GM23338 (cell line): ENCODE measurements around the gene MRPL34. TPM values are rescaled to one million over a fixed set of nuclear protein-coding genes. Genes with fewer than 3 reads are reported as not detected.

ENCODE experiments used
- POLR2AphosphoS5 ChIP-seq: IDR thresholded peaks from 2 replicates; pipeline ENCODE4 v1.6.1; 2016; ENCODE audit warnings: antibody characterized with exemption, low read depth
- REST ChIP-seq: IDR thresholded peaks from one replicate; pipeline ENCODE4 v1.6.1; 2018; ENCODE audit warnings: antibody characterized with exemption; ENCODE audit not compliant: unreplicated experiment
- STAT1 ChIP-seq: IDR thresholded peaks from one replicate; pipeline ENCODE4 v1.6.1; 2016; ENCODE audit warnings: antibody characterized with exemption; ENCODE audit not compliant: unreplicated experiment
- polyA plus RNA-seq: library from polyadenylated mRNA; unstranded; fragments of >200 nt; fragmentation: Nextera tagmentation; extraction: Ambion mirVana; gene quantifications from 2 replicates; pipeline ENCODE4 v1.2.1, GENCODE V29; 2016
- total RNA-seq: library from RNA; depleted of rRNA; stranded (reverse); fragments of >200 nt; shearing (Covaris generic); gene quantifications from 2 replicates; pipeline ENCODE4 v1.2.3, GENCODE V29; 2014
- TF ChIP-seq, protein P1 (sequence below): fragments of 250-450 bp; sonication (Bioruptor Pico); IDR thresholded peaks from 2 replicates; pipeline ENCODE4 v1.5.0; 2020; ENCODE audit warnings: mild to moderate bottlenecking, moderate library complexity
- TF ChIP-seq, protein P2 (sequence below), 2 experiments: fragments of 200-600 bp in 1 of 2; sonication (generic) in 1 of 2; conservative IDR thresholded peaks; 2 replicates each; pipeline versions ENCODE4 v1.5.1 to v1.6.1; 2016 to 2017; ENCODE audit warnings: antibody characterized with exemption in 2 of 2, low read depth in 2 of 2, mild to moderate bottlenecking in 2 of 2, moderate library complexity in 1 of 2

MRPL34 gene
- total and polyA plus RNA-seq, 2 experiments from 2014 or later, result 59.9 to 266 TPM

DNA sequence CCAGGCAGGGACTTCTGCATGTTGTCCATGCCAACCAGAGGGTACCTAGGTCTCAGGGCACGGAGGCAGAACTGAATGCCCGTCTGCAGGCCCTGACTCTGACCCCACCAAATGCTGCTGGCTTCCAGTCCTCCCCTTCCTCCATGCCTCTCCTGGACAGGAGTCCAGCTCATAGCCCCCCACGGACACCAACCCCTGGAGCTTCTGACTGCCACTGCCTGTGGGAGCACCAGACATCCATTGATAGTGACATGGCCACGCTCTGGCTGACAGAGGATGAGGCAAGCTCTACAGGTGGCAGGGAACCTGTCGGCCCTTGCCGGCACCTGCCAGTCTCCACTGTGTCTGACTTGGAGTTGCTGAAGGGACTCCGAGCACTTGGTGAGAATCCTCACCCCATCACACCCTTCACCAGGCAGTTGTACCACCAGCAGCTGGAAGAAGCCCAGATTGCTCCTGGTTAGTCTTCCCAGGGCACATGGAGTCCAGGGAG is 22.1 kb upstream of the MRPL34 start (continued):
- TF ChIP-seq, protein P1, sequence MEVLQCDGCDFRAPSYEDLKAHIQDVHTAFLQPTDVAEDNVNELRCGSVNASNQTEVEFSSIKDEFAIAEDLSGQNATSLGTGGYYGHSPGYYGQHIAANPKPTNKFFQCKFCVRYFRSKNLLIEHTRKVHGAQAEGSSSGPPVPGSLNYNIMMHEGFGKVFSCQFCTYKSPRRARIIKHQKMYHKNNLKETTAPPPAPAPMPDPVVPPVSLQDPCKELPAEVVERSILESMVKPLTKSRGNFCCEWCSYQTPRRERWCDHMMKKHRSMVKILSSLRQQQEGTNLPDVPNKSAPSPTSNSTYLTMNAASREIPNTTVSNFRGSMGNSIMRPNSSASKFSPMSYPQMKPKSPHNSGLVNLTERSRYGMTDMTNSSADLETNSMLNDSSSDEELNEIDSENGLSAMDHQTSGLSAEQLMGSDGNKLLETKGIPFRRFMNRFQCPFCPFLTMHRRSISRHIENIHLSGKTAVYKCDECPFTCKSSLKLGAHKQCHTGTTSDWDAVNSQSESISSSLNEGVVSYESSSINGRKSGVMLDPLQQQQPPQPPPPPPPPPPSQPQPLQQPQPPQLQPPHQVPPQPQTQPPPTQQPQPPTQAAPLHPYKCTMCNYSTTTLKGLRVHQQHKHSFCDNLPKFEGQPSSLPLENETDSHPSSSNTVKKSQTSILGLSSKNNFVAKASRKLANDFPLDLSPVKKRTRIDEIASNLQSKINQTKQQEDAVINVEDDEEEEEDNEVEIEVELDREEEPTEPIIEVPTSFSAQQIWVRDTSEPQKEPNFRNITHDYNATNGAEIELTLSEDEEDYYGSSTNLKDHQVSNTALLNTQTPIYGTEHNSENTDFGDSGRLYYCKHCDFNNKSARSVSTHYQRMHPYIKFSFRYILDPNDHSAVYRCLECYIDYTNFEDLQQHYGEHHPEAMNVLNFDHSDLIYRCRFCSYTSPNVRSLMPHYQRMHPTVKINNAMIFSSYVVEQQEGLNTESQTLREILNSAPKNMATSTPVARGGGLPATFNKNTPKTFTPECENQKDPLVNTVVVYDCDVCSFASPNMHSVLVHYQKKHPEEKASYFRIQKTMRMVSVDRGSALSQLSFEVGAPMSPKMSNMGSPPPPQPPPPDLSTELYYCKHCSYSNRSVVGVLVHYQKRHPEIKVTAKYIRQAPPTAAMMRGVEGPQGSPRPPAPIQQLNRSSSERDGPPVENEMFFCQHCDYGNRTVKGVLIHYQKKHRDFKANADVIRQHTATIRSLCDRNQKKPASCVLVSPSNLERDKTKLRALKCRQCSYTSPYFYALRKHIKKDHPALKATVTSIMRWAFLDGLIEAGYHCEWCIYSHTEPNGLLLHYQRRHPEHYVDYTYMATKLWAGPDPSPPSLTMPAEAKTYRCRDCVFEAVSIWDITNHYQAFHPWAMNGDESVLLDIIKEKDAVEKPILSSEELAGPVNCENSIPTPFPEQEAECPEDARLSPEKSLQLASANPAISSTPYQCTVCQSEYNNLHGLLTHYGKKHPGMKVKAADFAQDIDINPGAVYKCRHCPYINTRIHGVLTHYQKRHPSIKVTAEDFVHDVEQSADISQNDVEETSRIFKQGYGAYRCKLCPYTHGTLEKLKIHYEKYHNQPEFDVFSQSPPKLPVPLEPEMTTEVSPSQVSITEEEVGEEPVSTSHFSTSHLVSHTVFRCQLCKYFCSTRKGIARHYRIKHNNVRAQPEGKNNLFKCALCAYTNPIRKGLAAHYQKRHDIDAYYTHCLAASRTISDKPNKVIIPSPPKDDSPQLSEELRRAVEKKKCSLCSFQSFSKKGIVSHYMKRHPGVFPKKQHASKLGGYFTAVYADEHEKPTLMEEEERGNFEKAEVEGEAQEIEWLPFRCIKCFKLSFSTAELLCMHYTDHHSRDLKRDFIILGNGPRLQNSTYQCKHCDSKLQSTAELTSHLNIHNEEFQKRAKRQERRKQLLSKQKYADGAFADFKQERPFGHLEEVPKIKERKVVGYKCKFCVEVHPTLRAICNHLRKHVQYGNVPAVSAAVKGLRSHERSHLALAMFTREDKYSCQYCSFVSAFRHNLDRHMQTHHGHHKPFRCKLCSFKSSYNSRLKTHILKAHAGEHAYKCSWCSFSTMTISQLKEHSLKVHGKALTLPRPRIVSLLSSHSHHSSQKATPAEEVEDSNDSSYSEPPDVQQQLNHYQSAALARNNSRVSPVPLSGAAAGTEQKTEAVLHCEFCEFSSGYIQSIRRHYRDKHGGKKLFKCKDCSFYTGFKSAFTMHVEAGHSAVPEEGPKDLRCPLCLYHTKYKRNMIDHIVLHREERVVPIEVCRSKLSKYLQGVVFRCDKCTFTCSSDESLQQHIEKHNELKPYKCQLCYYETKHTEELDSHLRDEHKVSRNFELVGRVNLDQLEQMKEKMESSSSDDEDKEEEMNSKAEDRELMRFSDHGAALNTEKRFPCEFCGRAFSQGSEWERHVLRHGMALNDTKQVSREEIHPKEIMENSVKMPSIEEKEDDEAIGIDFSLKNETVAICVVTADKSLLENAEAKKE (CRISPR knock-in tag), result no peak
- TF ChIP-seq REST (no peak), POLR2AphosphoS5 (no peak), STAT1 (no peak)
- TF ChIP-seq, protein P2, sequence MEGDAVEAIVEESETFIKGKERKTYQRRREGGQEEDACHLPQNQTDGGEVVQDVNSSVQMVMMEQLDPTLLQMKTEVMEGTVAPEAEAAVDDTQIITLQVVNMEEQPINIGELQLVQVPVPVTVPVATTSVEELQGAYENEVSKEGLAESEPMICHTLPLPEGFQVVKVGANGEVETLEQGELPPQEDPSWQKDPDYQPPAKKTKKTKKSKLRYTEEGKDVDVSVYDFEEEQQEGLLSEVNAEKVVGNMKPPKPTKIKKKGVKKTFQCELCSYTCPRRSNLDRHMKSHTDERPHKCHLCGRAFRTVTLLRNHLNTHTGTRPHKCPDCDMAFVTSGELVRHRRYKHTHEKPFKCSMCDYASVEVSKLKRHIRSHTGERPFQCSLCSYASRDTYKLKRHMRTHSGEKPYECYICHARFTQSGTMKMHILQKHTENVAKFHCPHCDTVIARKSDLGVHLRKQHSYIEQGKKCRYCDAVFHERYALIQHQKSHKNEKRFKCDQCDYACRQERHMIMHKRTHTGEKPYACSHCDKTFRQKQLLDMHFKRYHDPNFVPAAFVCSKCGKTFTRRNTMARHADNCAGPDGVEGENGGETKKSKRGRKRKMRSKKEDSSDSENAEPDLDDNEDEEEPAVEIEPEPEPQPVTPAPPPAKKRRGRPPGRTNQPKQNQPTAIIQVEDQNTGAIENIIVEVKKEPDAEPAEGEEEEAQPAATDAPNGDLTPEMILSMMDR (conservative IDR thresholded peaks at IDR 0.05; ENCODE audit: low read depth in 2 of 2), result no peak
